GM19023 (cell line): ENCODE results near the gene PRSS53.
A peak's percentile ranks its signal among the peaks of the same experiment; 100 is the strongest.
"Not testable (repeated sequence)": the region's sequence is repeated elsewhere in the genome, so short reads cannot be mapped to it uniquely, and the experiment has no call there.

Experiments
- ATAC-seq: cut with Tn5 transposase; IDR thresholded peaks from one replicate; pipeline ENCODE4 v1.9.1; 2021; ENCODE audit warnings: mild to moderate bottlenecking, moderate library complexity; ENCODE audit not compliant: unreplicated experiment

Gene PRSS53

DNA sequence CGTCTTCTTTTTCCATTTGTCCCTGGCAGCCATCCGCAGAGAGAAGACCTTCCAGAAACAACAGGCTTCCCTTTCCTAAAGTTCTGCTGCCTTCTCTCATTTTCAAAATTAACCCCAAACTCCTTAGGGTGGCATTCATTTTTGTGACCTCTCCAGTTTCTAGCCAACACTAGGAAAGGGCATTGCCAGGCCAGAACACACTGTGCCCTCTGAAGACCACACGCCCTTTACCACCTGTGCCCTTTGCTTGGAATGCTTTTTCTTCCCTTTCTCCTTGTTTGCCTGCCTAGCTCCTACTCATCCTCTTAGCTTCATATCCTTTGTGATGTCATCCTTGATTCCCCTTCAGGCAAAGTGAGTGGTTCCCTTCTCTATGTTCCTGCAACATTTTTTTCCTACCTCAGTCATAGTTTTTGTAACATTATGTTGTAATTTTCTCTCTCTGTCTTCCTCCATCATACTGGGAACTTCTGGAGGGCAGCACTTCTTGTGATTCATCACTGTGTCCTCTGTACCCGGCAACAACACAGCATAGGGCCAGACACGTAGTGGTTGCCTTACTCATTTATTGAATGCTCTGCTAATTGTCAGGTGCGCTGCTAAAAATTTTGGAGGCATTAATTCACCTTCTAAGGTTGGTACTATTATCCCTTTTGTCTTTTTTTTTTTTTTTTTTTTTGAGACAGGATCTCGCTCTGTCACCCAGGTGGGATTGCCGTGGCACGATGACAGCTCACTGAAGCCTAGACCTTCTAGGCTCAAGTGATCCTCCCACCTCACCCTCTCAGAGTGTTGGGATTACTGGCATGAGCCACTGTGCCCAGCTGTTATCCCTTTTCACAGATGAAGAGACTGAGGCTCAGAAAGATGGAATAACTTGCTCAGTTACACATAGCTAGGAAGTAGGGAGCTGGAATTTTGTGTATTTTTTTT is 29.7 kb upstream of the PRSS53 start:
- no peak for ATAC-seq

- peak; percentile 86 for ATAC-seq
These were observed 28.9 kb upstream of the PRSS53 start, which contains the start of gene KAT8 for GRCh38 chr16:31117384-31118222. Gene KAT8, plus strand, starts transcription at chr16:31117664. Its CDS starts 18 bp downstream, at chr16:31117682.

DNA sequence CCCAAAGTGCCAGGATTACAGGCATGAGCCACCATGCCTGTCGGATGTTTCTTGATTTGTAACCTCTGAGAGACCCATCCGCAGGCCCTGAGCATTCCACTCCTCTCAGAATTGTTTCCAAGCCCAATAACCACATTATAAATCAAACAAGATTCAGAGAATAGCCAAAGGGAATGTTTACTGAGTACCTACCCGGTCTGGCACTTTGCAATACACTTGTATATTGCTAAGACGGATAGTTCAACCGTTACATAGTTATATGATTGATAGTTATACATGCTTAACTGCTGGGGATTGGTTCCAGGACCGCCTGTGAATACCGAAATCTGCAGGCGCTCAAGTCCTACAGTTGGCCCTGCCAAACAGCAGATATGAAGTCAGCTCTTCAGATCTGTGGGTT is 25.7 kb upstream of the PRSS53 start:
- ATAC-seq: no peak

GRCh38 chr16:31113121-31114120 is 24.7 kb upstream of the PRSS53 start:
- ATAC-seq: no peak

DNA sequence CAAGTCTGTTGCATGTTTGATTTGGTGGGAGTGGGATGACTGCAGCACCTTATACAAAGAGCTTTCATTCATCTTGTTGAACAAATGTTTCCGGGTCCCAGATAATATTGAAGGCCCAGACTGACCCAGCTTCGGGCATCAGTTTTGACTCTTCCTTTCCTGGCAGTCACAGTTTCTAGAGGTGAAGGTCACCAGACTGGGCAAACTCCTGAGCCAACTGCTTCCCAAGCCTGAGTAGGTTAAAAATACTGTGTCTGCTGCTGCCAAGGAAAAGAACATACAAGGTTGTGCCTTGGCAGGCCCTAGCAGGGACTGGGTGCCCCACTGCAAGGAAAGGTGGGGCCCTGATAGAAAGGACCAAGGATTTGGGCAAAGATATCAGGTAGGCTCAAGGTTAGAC is 24.0 kb upstream of the PRSS53 start:
- no peak for ATAC-seq

- no peak for ATAC-seq
These were observed 23.2 kb upstream of the PRSS53 start for GRCh38 chr16:31111881-31112466.

- no peak for ATAC-seq
These were observed 21.6 kb upstream of the PRSS53 start for GRCh38 chr16:31110106-31111034.

GRCh38 chr16:31109622-31110021 is 20.9 kb upstream of the PRSS53 start:
- ATAC-seq: no peak

DNA sequence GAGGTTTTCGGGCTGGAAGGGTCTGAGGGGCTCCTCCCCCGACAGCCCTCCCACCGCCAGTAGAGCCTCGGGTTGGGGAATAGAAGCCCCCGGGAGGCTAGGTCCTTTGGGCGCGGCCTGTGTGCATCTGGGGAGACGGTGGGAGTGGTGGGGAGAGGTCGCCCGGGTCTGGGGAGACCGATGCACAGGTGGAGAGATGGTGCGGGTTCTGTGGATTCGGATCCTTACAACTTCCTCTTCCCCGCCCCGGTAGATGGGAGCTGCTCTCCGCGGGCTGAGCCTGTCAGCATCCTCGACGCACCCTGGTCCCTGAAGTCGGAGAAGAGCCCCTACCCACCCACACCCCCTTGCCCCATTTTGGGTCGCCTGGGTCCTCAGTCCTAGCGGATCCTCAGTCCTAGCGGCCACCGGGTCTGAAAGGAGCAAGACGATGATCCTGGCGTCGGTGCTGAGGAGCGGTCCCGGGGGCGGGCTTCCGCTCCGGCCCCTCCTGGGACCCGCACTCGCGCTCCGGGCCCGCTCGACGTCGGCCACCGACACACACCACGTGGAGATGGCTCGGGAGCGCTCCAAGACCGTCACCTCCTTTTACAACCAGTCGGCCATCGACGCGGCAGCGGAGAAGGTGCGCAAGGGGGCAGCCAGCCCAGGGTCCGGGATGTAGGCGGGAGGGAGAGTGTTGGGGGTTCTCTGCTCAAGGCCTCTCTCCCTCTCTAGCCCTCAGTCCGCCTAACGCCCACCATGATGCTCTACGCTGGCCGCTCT is 20.2 kb upstream of the PRSS53 start:
- ATAC-seq: no peak

- peak; percentile 83 for ATAC-seq
These were observed 19.5 kb upstream of the PRSS53 start, which contains the start of gene BCKDK for GRCh38 chr16:31108035-31108793. Gene BCKDK, plus strand, starts transcription at chr16:31108386. Its CDS starts 838 bp downstream, at chr16:31109224.

GRCh38 chr16:31107465-31107867 is 18.7 kb upstream of the PRSS53 start:
- ATAC-seq: peak; percentile 56

DNA sequence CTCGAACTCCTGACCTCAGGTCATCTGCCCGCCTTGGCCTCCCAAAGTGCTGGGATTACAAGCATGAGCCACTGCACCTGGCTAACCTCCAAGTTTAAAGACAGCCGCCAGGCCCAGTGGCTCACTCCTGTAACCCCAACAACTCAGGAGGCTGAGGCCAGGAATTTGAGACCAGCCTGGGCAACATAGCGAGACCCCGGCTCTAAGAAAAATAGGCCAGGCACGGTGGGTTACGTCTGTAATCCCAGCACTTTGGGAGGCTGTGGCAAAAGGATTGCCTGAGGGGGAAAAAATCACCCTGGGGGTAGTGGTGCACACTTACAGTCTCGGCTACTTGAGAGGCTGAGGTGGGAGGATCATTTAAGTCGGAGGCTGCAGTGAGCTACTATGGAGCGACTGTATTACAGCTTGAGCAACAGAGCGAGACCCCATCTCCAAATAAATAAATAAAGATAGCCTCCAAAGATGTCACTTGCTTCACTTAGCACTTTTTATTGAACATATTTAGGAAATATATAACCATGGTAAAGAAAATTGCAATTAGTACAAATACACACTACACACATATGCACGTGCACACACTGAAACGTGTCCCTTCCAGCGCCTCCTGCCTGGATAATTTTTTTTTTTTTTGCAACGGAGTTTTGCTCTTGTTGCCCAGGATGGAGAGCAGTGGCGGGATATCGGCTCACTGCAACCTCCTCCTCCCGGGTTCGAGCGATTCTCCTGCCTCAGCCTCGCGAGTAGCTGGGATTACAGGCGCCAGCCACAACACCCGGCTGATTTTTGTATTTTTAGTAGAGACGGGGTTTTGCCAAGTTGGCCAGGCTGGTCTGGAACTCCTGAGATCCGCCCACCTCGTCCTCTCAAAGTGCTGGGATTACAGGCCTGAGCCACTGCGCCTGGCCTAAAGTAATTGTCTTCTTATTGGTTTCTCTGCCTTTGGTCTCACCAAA is 18.0 kb upstream of the PRSS53 start:
- ATAC-seq: no peak

- no peak for ATAC-seq
These were observed 17.0 kb upstream of the PRSS53 start for GRCh38 chr16:31105677-31106213.

- not testable (repeated sequence) for ATAC-seq
These were observed 12.3 kb upstream of the PRSS53 start for GRCh38 chr16:31100876-31101641.
